IMR-90 (cell line): ENCODE data around the gene KIAA0319L. TPM values are rescaled to one million over a fixed set of nuclear protein-coding genes. Genes with fewer than 3 reads are reported as not detected.

ENCODE experiments used
- ATAC-seq: fragments of 200-7000 bp; cut with Tn5 transposase; 2 replicates; pipeline ENCODE4 v1.9.1; 2020; ENCODE audit warnings: low read depth, mild to moderate bottlenecking, moderate library complexity
- BruUV-seq: library from RNA; stranded (reverse); fragments of 400-500 nt; replicated peaks from 2 replicates; lab custom pipeline; 2021; lab: Mats Ljungman, UMichigan
- CTCF ChIA-PET: fragments of 300-600 bp; formaldehyde crosslinking; extraction: SDS; loops from one replicate; lab custom pipeline; 2021; ENCODE audit warnings: antibody characterized with exemption; lab: Yijun Ruan, JAX
- POLR2A ChIA-PET: fragments of 300-600 bp; sonication (Branson Sonifier 250); formaldehyde crosslinking; loops from one replicate; lab custom pipeline; 2022; ENCODE audit warnings: antibody characterized with exemption; ENCODE audit not compliant: unreplicated experiment; lab: Charles Lee
- DNase-seq: peaks from one replicate; pipeline ENCODE4 v3.0.0; 2013
- H2AFZ ChIP-seq: replicated peaks from 2 replicates; pipeline ENCODE3; 2013; ENCODE audit warnings: low read length, mild to moderate bottlenecking; ENCODE audit not compliant: poor library complexity
- H2AK5ac ChIP-seq: 2 replicates; pipeline ENCODE4 v1.6.1; 2013; ENCODE audit warnings: low read depth, low read length, inconsistent platforms
- H2AK9ac ChIP-seq: replicated peaks from 2 replicates; pipeline ENCODE3; 2013; ENCODE audit warnings: mild to moderate bottlenecking, low read depth, low read length, moderate library complexity; ENCODE audit not compliant: poor library complexity
- H2BK120ac ChIP-seq: 2 replicates; pipeline ENCODE4 v1.6.1; 2013; ENCODE audit warnings: low read depth, low read length, inconsistent platforms
- H2BK15ac ChIP-seq: 3 replicates; pipeline ENCODE4 v1.6.1; 2013; ENCODE audit warnings: low read depth, low read length, inconsistent platforms
- H2BK20ac ChIP-seq: 2 replicates; pipeline ENCODE4 v1.6.1; 2013; ENCODE audit warnings: low read depth, mild to moderate bottlenecking, inconsistent platforms, low read length, moderate library complexity
- H2BK5ac ChIP-seq: 2 replicates; pipeline ENCODE4 v1.6.1; 2013; ENCODE audit warnings: mild to moderate bottlenecking, low read depth, low read length, inconsistent platforms; ENCODE audit not compliant: poor library complexity, severe bottlenecking
- H3K14ac ChIP-seq: replicated peaks from 2 replicates; pipeline ENCODE4 v1.6.1; 2013; ENCODE audit warnings: low read depth, low read length, inconsistent platforms
- H3K18ac ChIP-seq: 2 replicates; pipeline ENCODE4 v1.6.1; 2013; ENCODE audit warnings: low read depth, low read length, control low read depth
- H3K23ac ChIP-seq: 2 replicates; pipeline ENCODE4 v1.6.1; 2013; ENCODE audit warnings: low read depth, low read length, inconsistent platforms
- H3K27ac ChIP-seq: 2 replicates; pipeline ENCODE4 v1.5.1; 2013; ENCODE audit warnings: mild to moderate bottlenecking, control low read depth, low read length; ENCODE audit not compliant: insufficient read depth
- H3K27me3 ChIP-seq: 2 replicates; pipeline ENCODE4 v1.6.1; 2013; ENCODE audit warnings: low read length; ENCODE audit not compliant: control insufficient read depth, insufficient read depth
- H3K36me3 ChIP-seq: 2 replicates; pipeline ENCODE4 v1.6.1; 2013; ENCODE audit warnings: low read length, mixed read lengths; ENCODE audit not compliant: control insufficient read depth, insufficient read depth
- H3K4ac ChIP-seq: 2 replicates; pipeline ENCODE4 v1.6.1; 2013; ENCODE audit warnings: low read depth, low read length, inconsistent platforms
- H3K4me1 ChIP-seq: 2 replicates; pipeline ENCODE4 v1.6.1; 2013; ENCODE audit warnings: low read length, mixed read lengths; ENCODE audit not compliant: control insufficient read depth, insufficient read depth
- H3K4me2 ChIP-seq: 2 replicates; pipeline ENCODE4 v1.6.1; 2013; ENCODE audit warnings: low read depth, mild to moderate bottlenecking, control low read depth, low read length, moderate library complexity
- H3K4me3 ChIP-seq: 2 replicates; pipeline ENCODE4 v1.5.1; 2013; ENCODE audit warnings: low read depth, mild to moderate bottlenecking, control low read depth, low read length, moderate library complexity; ENCODE audit not compliant: insufficient read depth
- H3K56ac ChIP-seq: 2 replicates; pipeline ENCODE4 v1.6.1; 2013; ENCODE audit warnings: low read length, inconsistent platforms; ENCODE audit not compliant: insufficient read depth; ENCODE audit errors: extremely low read depth
- H3K79me1 ChIP-seq, 2 experiments: 2 replicates each; pipeline ENCODE4 v1.6.1; 2013; ENCODE audit warnings: low read length in 2 of 2, inconsistent platforms in 1 of 2, low read depth in 1 of 2
- H3K9ac ChIP-seq: 2 replicates; pipeline ENCODE4 v1.6.1; 2013; ENCODE audit warnings: low read depth, low read length, control low read depth
- H3K9me1 ChIP-seq: 2 replicates; pipeline ENCODE4 v1.6.1; 2013; ENCODE audit warnings: low read length, inconsistent platforms; ENCODE audit not compliant: insufficient read depth
- H3K9me3 ChIP-seq: 2 replicates; pipeline ENCODE4 v1.6.1; 2013; ENCODE audit warnings: low read length; ENCODE audit not compliant: control insufficient read depth, insufficient read depth
- H4K20me1 ChIP-seq: 2 replicates; pipeline ENCODE4 v1.6.1; 2013; ENCODE audit warnings: low read length, inconsistent platforms; ENCODE audit not compliant: insufficient read depth
- H4K5ac ChIP-seq: 2 replicates; pipeline ENCODE4 v1.6.1; 2013; ENCODE audit warnings: mild to moderate bottlenecking, low read depth, low read length, control low read depth
- H4K8ac ChIP-seq, 2 experiments: 2 replicates each; pipeline ENCODE4 v1.6.1; 2013; ENCODE audit warnings: low read depth in 2 of 2, low read length in 2 of 2, control low read depth in 1 of 2, inconsistent platforms in 1 of 2
- H4K91ac ChIP-seq: 2 replicates; pipeline ENCODE4 v1.6.1; 2013; ENCODE audit warnings: low read depth, low read length, inconsistent platforms; ENCODE audit not compliant: insufficient read depth
- CEBPB ChIP-seq: IDR thresholded peaks from 2 replicates; pipeline ENCODE4 v1.6.1; 2012; ENCODE audit warnings: low read depth, low read length, improper control_type of control experiment
- CHD1 ChIP-seq: IDR thresholded peaks from 2 replicates; pipeline ENCODE4 v1.6.1; 2012; ENCODE audit warnings: low read depth, low read length, improper control_type of control experiment
- MAZ ChIP-seq: IDR thresholded peaks from 2 replicates; pipeline ENCODE4 v1.6.1; 2012; ENCODE audit warnings: low read depth, mild to moderate bottlenecking, low read length, improper control_type of control experiment, moderate library complexity, borderline replicate concordance
- MXI1 ChIP-seq: IDR thresholded peaks from 2 replicates; pipeline ENCODE4 v1.6.1; 2012; ENCODE audit warnings: low read depth, mild to moderate bottlenecking, low read length, moderate library complexity, borderline replicate concordance
- NFE2L2 ChIP-seq: fragments of 150-350 bp; IDR thresholded peaks from 2 replicates; pipeline ENCODE4 v1.6.1; 2016; ENCODE audit warnings: low read depth, mild to moderate bottlenecking, low read length
- POLR2A ChIP-seq: IDR thresholded peaks from 2 replicates; pipeline ENCODE4 v1.6.1; 2012; ENCODE audit warnings: mild to moderate bottlenecking, low read depth, low read length
- RCOR1 ChIP-seq: IDR thresholded peaks from 2 replicates; pipeline ENCODE4 v1.6.1; 2012; ENCODE audit warnings: mild to moderate bottlenecking, low read length, improper control_type of control experiment; ENCODE audit not compliant: insufficient replicate concordance
- USF2 ChIP-seq: fragments of 150-350 bp; IDR thresholded peaks from 2 replicates; pipeline ENCODE4 v1.6.1; 2017; ENCODE audit warnings: mild to moderate bottlenecking, antibody characterized with exemption, low read length, low read depth
- WGBS, 2 experiments: methylation state at CpG; one replicate each; pipeline versions ENCODE4 v1.1.5 to v1.1.7; 2013; ENCODE audit warnings: missing lambda C conversion rate in 2 of 2; ENCODE audit not compliant: insufficient read length in 1 of 2; ENCODE audit errors: extremely low coverage in 2 of 2; 5-methylcytosine and 5-hydroxymethylcytosine counted together
- dilution Hi-C: fragments of 300-500 bp; cut with HindIII; formaldehyde crosslinking; loops from one replicate; pipeline ENCODE4 v1.14.3; 2018; ENCODE audit warnings: low sequenced_read_pairs; ENCODE audit not compliant: unreplicated experiment
- in situ Hi-C: fragments of 300-500 bp; cut with MboI; formaldehyde crosslinking; loops from 3 replicates; pipeline ENCODE4 v1.14.3; 2019; ENCODE audit warnings: low sequenced_read_pairs, inconsistent platforms, mixed read lengths
- intact Hi-C: fragments of 100-400 bp; cut with micrococcal nuclease; formaldehyde crosslinking; loops from 2 replicates; pipeline ENCODE4 v1.10.0; 2022
- polyA plus RNA-seq, 3 experiments: library from polyadenylated mRNA; depleted of rRNA; stranded (reverse); fragments of >200 nt; gene quantifications; 2 replicates each; pipeline ENCODE4 v1.2.3, GENCODE V29; 2012; ENCODE audit warnings: low replicate concordance in 1 of 3
- total RNA-seq: library from RNA; depleted of rRNA; stranded (reverse); fragments of >200 nt; gene quantifications from 2 replicates; pipeline ENCODE4 v1.2.3, GENCODE V29; 2012; rRNA removed

The KIAA0319L gene
- total and polyA plus RNA-seq, 2 of the 4 experiments (the other 2 are of a cell fraction): 38.0 to 49.8 TPM

- Histone ChIP-seq H3K4me1 (no peaks in the 10 kb centered on the region), H3K4me3 (no peak overlapping the region), H3K4ac (no peak overlapping the region), H3K9ac (no peak overlapping the region), H3K27me3 (no peaks in the 10 kb centered on the region), H3K9me3 (no peaks in the 10 kb centered on the region), H2AK5ac (no peak overlapping the region), H3K9me1 (peaks cover 6% of the 10 kb centered on the region; the same call in 1 of the 2 replicates), H3K27ac (no peak overlapping the region), H4K8ac (no peak overlapping the region), H3K14ac (no peak overlapping the region), H2AFZ (no peak overlapping the region), H3K18ac (no peak overlapping the region), H2AK9ac (no peak overlapping the region), H3K36me3 (peaks cover 28% of the 10 kb centered on the region), H3K79me1 (peaks cover 2 to 13% of the 10 kb centered on the region in 2 experiments; a peak in 2 of 4 replicates), H3K4me2 (no peak overlapping the region), H2BK20ac (no peak overlapping the region), H4K91ac (no peak overlapping the region), H2BK15ac (no peak overlapping the region), H3K56ac (no peak overlapping the region), H3K23ac (no peak overlapping the region), H4K20me1 (no peaks in the 10 kb centered on the region), H2BK5ac (no peak overlapping the region), H2BK120ac (no peak overlapping the region), H4K5ac (no peak overlapping the region)
- DNase-seq (no peak), ATAC-seq (no peak)
- ChIA-PET POLR2A (no interaction called here), CTCF (no interaction called here)
- no TSS peak for BruUV-seq
- TF ChIP-seq POLR2A: no peak
- TF ChIP-seq CEBPB: no peak
- no peak for TF ChIP-seq RCOR1
- TF ChIP-seq NFE2L2: no peak
- no peak for TF ChIP-seq USF2
- no peak for TF ChIP-seq MAZ
- TF ChIP-seq CHD1: no peak
- TF ChIP-seq MXI1: no peak
- WGBS, 2 experiments: no CpG with 5 or more reads among the region's 7 CpGs
- intact Hi-C loops: no loop called here
- dilution Hi-C loops: no loop called here
- in situ Hi-C loops: no loop called here
Measured at GRCh38 chr1:35386290-35386689, 170.9 kb downstream of the KIAA0319L start.

Other genes with a start within 250 kb of the KIAA0319L start
- gene NCDN, start 396 bp upstream of the KIAA0319L start, total RNA-seq: 9.7 and 10.0 TPM in 2 replicates
- 38.8 and 39.0 TPM in 2 replicates for gene NCDN, start 396 bp upstream of the KIAA0319L start, polyA plus RNA-seq (2012; rRNA removed)
- gene TFAP2E, start 15.9 kb upstream of the KIAA0319L start, total RNA-seq: under 0.01 TPM in 2 replicates
- 0.09 and 0.19 TPM in 2 replicates for gene TFAP2E, start 15.9 kb upstream of the KIAA0319L start, polyA plus RNA-seq (2012; rRNA removed)
- 23.8 and 28.1 TPM in 2 replicates for gene PSMB2, start 84.1 kb upstream of the KIAA0319L start, total RNA-seq
- gene PSMB2, start 84.1 kb upstream of the KIAA0319L start, polyA plus RNA-seq (2012; rRNA removed): 85.2 and 86.2 TPM in 2 replicates
- gene C1orf216, start 161.5 kb upstream of the KIAA0319L start, total RNA-seq: 16.7 and 20.0 TPM in 2 replicates
- gene C1orf216, start 161.5 kb upstream of the KIAA0319L start, polyA plus RNA-seq (2012; rRNA removed): 10.1 and 13.4 TPM in 2 replicates
- 14.3 and 14.4 TPM in 2 replicates for gene CLSPN, start 212.6 kb upstream of the KIAA0319L start, total RNA-seq
- gene CLSPN, start 212.6 kb upstream of the KIAA0319L start, polyA plus RNA-seq (2012; rRNA removed): 4.9 and 6.2 TPM in 2 replicates